MM.1S (cell line): ENCODE results near the gene AMACR.
"Not testable (repeated sequence)": the region's sequence is repeated elsewhere in the genome, so short reads cannot be mapped to it uniquely, and the experiment has no call there.

Source experiments
- DNase-seq: peaks from one replicate; pipeline ENCODE4 v3.0.0-alpha.2; 2015
- H2AFZ ChIP-seq: fragments of 300-600 bp; sonication (generic); 2 replicates; pipeline ENCODE4 v1.6.0; 2016; ENCODE audit warnings: antibody characterized with exemption, low read length
- H3F3A ChIP-seq: fragments of 300-600 bp; sonication (generic); 2 replicates; pipeline ENCODE4 v1.6.1; 2016; ENCODE audit warnings: mild to moderate bottlenecking, antibody characterized with exemption, low read length, moderate library complexity, mixed read lengths; ENCODE audit not compliant: insufficient read depth
- H3K27ac ChIP-seq: fragments of 300-600 bp; sonication (generic); 2 replicates; pipeline ENCODE4 v1.5.1; 2016; ENCODE audit warnings: mild to moderate bottlenecking, low read length
- H3K27me3 ChIP-seq: fragments of 300-600 bp; sonication (generic); replicated peaks from 2 replicates; pipeline ENCODE4 v1.6.0; 2016; ENCODE audit warnings: low read length; ENCODE audit not compliant: insufficient read depth
- H3K36me3 ChIP-seq: fragments of 300-600 bp; sonication (generic); replicated peaks from 2 replicates; pipeline ENCODE4 v1.6.1; 2016; ENCODE audit warnings: mild to moderate bottlenecking, low read length, mixed read lengths; ENCODE audit not compliant: insufficient read depth
- H3K4me1 ChIP-seq: fragments of 300-600 bp; sonication (generic); 2 replicates; pipeline ENCODE4 v1.6.1; 2016; ENCODE audit warnings: low read length, mixed read lengths
- H3K4me2 ChIP-seq: fragments of 300-600 bp; sonication (generic); 2 replicates; pipeline ENCODE4 v1.6.0; 2016; ENCODE audit warnings: low read depth, low read length
- H3K4me3 ChIP-seq: fragments of 300-600 bp; sonication (generic); 2 replicates; pipeline ENCODE4 v1.5.1; 2016; ENCODE audit warnings: low read length, mixed read lengths
- H3K79me2 ChIP-seq: fragments of 300-600 bp; sonication (generic); 2 replicates; pipeline ENCODE4 v1.6.1; 2016; ENCODE audit warnings: mixed run types, low read length, mixed read lengths
- H3K9ac ChIP-seq: fragments of 300-600 bp; sonication (generic); 2 replicates; pipeline ENCODE4 v1.6.1; 2016; ENCODE audit warnings: low read length, mixed read lengths
- H3K9me2 ChIP-seq: fragments of 300-600 bp; sonication (generic); replicated peaks from 2 replicates; pipeline ENCODE4 v1.6.1; 2016; ENCODE audit warnings: mild to moderate bottlenecking, low read length, mixed read lengths; ENCODE audit not compliant: insufficient read depth
- H3K9me3 ChIP-seq: fragments of 300-600 bp; sonication (generic); replicated peaks from 2 replicates; pipeline ENCODE4 v1.6.1; 2016; ENCODE audit warnings: mild to moderate bottlenecking, low read length, mixed read lengths; ENCODE audit not compliant: insufficient read depth
- H4K20me1 ChIP-seq: fragments of 300-600 bp; sonication (generic); 2 replicates; pipeline ENCODE4 v1.6.1; 2016; ENCODE audit warnings: mild to moderate bottlenecking, low read length, moderate library complexity, mixed read lengths; ENCODE audit not compliant: insufficient read depth
- CTCF ChIP-seq: fragments of 300-600 bp; sonication (generic); IDR thresholded peaks from 2 replicates; pipeline ENCODE4 v1.5.1; 2016; ENCODE audit warnings: antibody characterized with exemption, low read length, mixed read lengths
- EZH2 ChIP-seq: fragments of 300-600 bp; sonication (generic); optimal IDR thresholded peaks from 2 replicates; pipeline ENCODE3; 2017; ENCODE audit warnings: low read depth, mild to moderate bottlenecking, antibody characterized with exemption, low read length, mixed read lengths
- EZH2phosphoT487 ChIP-seq: fragments of 300-600 bp; sonication (generic); IDR thresholded peaks from 2 replicates; pipeline ENCODE4 v1.6.1; 2018; ENCODE audit warnings: antibody characterized with exemption, low read length

AMACR gene

GRCh38 chr5:33958176-33958575, 49.7 kb downstream of the AMACR start:
- DNase-seq, result no peak
- H3K9ac ChIP-seq, result no peak overlapping the region
- H3K27me3 ChIP-seq, result no peaks in the 10 kb centered on the region
- H3F3A ChIP-seq, result no peaks in the 10 kb centered on the region
- no peak overlapping the region for H3K27ac ChIP-seq
- H3K36me3 ChIP-seq, result no peaks in the 10 kb centered on the region
- no peak overlapping the region for H3K4me2 ChIP-seq
- no peaks in the 10 kb centered on the region for H4K20me1 ChIP-seq
- no peaks in the 10 kb centered on the region for H3K4me1 ChIP-seq
- no peak for TF ChIP-seq CTCF
- TF ChIP-seq EZH2, result no peak
- no peak for TF ChIP-seq EZH2phosphoT487
- no peak overlapping the region for H3K4me3 ChIP-seq
- H3K79me2 ChIP-seq, result no peaks in the 10 kb centered on the region
- no peaks in the 10 kb centered on the region for H3K9me3 ChIP-seq
- H3K9me2 ChIP-seq, result no peaks in the 10 kb centered on the region
- H2AFZ ChIP-seq, result no peak overlapping the region

- TF ChIP-seq CTCF (no peak), EZH2 (no peak), EZH2phosphoT487 (no peak)
- Histone ChIP-seq H3K27ac (no peak overlapping the region), H3F3A (no peaks in the 10 kb centered on the region), H2AFZ (no peak overlapping the region), H3K9ac (no peak overlapping the region), H3K4me3 (no peak overlapping the region), H3K27me3 (no peaks in the 10 kb centered on the region), H3K9me2 (no peaks in the 10 kb centered on the region), H3K4me1 (no peaks in the 10 kb centered on the region), H3K9me3 (no peaks in the 10 kb centered on the region), H3K79me2 (no peaks in the 10 kb centered on the region), H4K20me1 (no peaks in the 10 kb centered on the region), H3K4me2 (no peak overlapping the region), H3K36me3 (no peaks in the 10 kb centered on the region)
- no peak for DNase-seq
Observed at GRCh38 chr5:33957577-33958150, 50.2 kb downstream of the AMACR start.

DNA sequence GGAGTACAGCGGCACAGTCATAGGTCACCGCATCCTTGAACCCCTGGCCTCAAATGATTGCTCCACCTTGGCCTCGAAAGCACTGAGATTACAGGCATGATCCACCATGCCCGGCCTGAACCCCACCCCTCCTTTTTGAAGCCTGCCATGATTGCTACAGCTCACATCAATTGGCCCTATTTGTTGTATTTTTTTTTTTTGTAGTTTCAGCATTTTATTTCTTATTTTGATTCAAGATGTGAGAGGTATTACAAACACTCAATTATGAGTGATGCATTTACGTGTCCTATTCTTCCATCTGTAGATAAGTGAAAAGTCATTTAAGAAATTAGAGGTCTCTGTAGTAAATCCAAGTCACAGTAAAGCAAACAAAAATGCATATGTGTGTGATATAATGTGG, 55.7 kb downstream of the AMACR start:
- H3K9me2 ChIP-seq, H4K20me1 ChIP-seq, H3K36me3 ChIP-seq, H3K4me2 ChIP-seq, H3K27me3 ChIP-seq, H2AFZ ChIP-seq, H3F3A ChIP-seq, H3K4me3 ChIP-seq, H3K9ac ChIP-seq, H3K9me3 ChIP-seq, H3K79me2 ChIP-seq, DNase-seq, H3K4me1 ChIP-seq, H3K27ac ChIP-seq: not testable (repeated sequence)

DNA sequence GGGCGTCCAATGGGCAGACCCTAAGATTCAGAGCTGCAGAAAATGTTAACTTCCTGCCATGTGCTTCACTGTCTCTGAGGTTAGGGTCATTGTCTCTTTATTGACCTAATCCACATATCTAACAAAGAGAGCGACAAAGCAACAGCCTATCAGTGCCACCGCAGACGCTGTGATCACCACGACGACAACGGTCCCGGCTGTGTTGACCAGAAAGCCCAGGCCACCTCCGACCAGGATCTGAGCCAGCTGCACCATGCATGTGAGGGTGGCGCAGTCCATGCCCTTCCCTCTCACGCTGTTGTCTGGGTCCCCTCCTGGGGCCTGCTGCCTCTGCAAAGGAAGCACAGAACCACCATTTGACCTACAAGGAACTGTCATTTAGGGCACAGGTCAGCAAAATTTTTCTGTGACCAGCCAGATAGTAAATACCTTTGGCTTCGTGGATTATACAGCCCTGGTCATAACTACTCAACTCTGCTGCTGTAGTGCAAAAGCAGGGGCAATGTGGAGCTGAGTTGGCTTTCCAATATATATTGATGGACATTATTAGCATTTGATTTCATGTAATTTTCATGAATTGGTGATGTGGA, 63.2 kb downstream of the AMACR start:
- no peaks in the 10 kb centered on the region for H3K27me3 ChIP-seq
- no peak for TF ChIP-seq EZH2
- no peak for TF ChIP-seq EZH2phosphoT487
- TF ChIP-seq CTCF, result no peak
- no peaks in the 10 kb centered on the region for H3K79me2 ChIP-seq
- H4K20me1 ChIP-seq, result no peaks in the 10 kb centered on the region
- H3K9me3 ChIP-seq, result no peaks in the 10 kb centered on the region
- H3K4me2 ChIP-seq, result no peak overlapping the region
- no peak overlapping the region for H3K27ac ChIP-seq
- no peak overlapping the region for H3K9ac ChIP-seq
- H3F3A ChIP-seq, result no peaks in the 10 kb centered on the region
- H3K36me3 ChIP-seq, result no peaks in the 10 kb centered on the region
- no peak overlapping the region for H3K4me3 ChIP-seq
- H3K9me2 ChIP-seq, result no peaks in the 10 kb centered on the region
- no peak for DNase-seq
- H2AFZ ChIP-seq, result no peak overlapping the region
- no peaks in the 10 kb centered on the region for H3K4me1 ChIP-seq
